Measurements from ENCODE around the gene DDX19B. TPM values are rescaled to one million over a fixed set of nuclear protein-coding genes. Genes with fewer than 3 reads are reported as not detected.

The DDX19B gene
- total RNA-seq, 1 donor from 2014 or later, result 32.2 TPM

DNA sequence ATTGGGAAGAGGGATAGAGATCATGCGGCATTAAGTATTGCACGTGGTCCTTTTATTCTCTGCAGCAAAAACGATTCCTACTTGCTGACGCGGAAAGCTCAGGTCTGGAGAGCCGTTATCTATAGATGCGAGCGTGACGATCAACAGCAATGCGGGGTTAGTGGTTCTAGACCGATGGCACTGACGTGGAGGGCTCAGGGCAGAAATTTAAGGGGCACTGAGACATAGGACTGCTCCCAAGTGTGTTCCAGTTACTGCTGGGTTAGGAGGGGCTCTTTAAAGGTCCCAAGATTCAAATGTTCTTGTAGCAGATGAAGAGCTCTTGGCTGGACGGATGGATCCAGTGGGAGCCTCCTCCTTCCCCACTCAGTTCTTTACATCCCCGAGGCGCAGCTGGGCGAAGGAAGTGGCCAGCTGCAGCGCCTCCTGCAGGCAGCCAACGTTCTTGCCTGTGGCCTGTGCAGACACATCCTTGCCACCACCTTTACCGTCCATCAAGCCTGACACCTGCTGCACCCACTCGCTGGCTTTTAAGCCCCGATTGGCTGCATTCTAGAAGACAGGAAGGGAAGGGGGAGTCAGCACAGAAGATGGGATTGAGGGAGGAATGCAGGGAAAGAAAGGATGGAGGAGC is 46.5 kb upstream of the DDX19B start:
- Mint-ChIP-seq H3K27me3 (no peaks in the 10 kb centered on the region), H3K36me3 (peaks cover 11% of the 10 kb centered on the region), H3K27ac (peak overlapping the region; percentile 93), H3K4me3 (peak overlapping the region; percentile 93), H3K9me3 (no peaks in the 10 kb centered on the region), H3K4me1 (ENCODE audit: unreplicated experiment) (peaks cover 4% of the 10 kb centered on the region)
- TF ChIP-seq, protein P1, sequence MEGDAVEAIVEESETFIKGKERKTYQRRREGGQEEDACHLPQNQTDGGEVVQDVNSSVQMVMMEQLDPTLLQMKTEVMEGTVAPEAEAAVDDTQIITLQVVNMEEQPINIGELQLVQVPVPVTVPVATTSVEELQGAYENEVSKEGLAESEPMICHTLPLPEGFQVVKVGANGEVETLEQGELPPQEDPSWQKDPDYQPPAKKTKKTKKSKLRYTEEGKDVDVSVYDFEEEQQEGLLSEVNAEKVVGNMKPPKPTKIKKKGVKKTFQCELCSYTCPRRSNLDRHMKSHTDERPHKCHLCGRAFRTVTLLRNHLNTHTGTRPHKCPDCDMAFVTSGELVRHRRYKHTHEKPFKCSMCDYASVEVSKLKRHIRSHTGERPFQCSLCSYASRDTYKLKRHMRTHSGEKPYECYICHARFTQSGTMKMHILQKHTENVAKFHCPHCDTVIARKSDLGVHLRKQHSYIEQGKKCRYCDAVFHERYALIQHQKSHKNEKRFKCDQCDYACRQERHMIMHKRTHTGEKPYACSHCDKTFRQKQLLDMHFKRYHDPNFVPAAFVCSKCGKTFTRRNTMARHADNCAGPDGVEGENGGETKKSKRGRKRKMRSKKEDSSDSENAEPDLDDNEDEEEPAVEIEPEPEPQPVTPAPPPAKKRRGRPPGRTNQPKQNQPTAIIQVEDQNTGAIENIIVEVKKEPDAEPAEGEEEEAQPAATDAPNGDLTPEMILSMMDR (conservative IDR thresholded peaks at IDR 0.05), result peak; percentile 63
- no peak for DNase-seq (ENCODE audit: extremely low spot score, unreplicated experiment)

GRCh38 chr16:70253291-70254106 is 45.5 kb upstream of the DDX19B start:
- Mint-ChIP-seq H3K27ac (peak overlapping the region; percentile 29), H3K27me3 (no peaks in the 10 kb centered on the region), H3K4me3 (peak overlapping the region; percentile 61), H3K9me3 (no peaks in the 10 kb centered on the region), H3K36me3 (peaks cover 14% of the 10 kb centered on the region), H3K4me1 (ENCODE audit: unreplicated experiment) (peaks cover 4% of the 10 kb centered on the region)
- no peak for DNase-seq (ENCODE audit: extremely low spot score, unreplicated experiment)
- TF ChIP-seq, protein P1 (conservative IDR thresholded peaks at IDR 0.05), result peak; percentile 72

- H3K27ac Mint-ChIP-seq, result no peak overlapping the region
Measured at GRCh38 chr16:70254180-70254964, 44.6 kb upstream of the DDX19B start.

GRCh38 chr16:70254965-70255286 is 44.1 kb upstream of the DDX19B start:
- H3K27ac Mint-ChIP-seq, result no peak overlapping the region
- H3K9me3 Mint-ChIP-seq, result no peaks in the 10 kb centered on the region
- peaks cover 14% of the 10 kb centered on the region for H3K36me3 Mint-ChIP-seq

More at GRCh38 chr16:70254180-70254964, 44.6 kb upstream of the DDX19B start:
- no peaks in the 10 kb centered on the region for H3K27me3 Mint-ChIP-seq
- peaks cover 3% of the 10 kb centered on the region for H3K4me1 Mint-ChIP-seq (ENCODE audit: unreplicated experiment)
- TF ChIP-seq, protein P1 (conservative IDR thresholded peaks at IDR 0.05), result peak; percentile 47
- H3K4me3 Mint-ChIP-seq, result no peak overlapping the region
- no peaks in the 10 kb centered on the region for H3K9me3 Mint-ChIP-seq
- peaks cover 16% of the 10 kb centered on the region for H3K36me3 Mint-ChIP-seq
- DNase-seq (ENCODE audit: extremely low spot score, unreplicated experiment), result no peak

DNA sequence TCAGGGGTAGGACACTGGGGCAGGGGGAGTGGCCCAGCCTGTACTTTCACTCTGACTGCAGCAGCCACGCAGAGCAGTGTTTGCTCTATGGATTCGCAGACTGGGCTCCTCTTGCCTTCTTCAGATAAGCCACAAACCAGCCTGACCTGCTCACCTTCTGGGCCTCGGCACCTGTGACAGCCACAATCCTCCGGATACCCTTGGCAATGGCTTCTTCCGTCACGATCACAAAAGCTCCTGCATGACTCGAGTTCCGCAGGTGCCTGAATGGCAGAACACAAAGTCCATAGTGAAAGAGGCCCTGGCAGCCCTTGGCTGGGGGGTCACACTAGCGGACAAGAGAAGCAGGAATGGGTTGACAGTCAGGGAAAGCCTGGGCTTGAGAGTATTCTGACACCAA is 43.4 kb upstream of the DDX19B start:
- Mint-ChIP-seq H3K9me3 (no peaks in the 10 kb centered on the region), H3K36me3 (peaks cover 14% of the 10 kb centered on the region), H3K4me3 (no peak overlapping the region), H3K27me3 (no peaks in the 10 kb centered on the region), H3K27ac (no peak overlapping the region), H3K4me1 (ENCODE audit: unreplicated experiment) (no peaks in the 10 kb centered on the region)
- DNase-seq (ENCODE audit: extremely low spot score, unreplicated experiment), result no peak
- TF ChIP-seq, protein P1 (conservative IDR thresholded peaks at IDR 0.05), result no peak

More at GRCh38 chr16:70254965-70255286, 44.1 kb upstream of the DDX19B start:
- Mint-ChIP-seq H3K27me3 (no peaks in the 10 kb centered on the region), H3K4me1 (ENCODE audit: unreplicated experiment) (no peaks in the 10 kb centered on the region), H3K4me3 (no peak overlapping the region)
- TF ChIP-seq, protein P1 (conservative IDR thresholded peaks at IDR 0.05), result no peak
- no peak for DNase-seq (ENCODE audit: extremely low spot score, unreplicated experiment)
